Measurements from ENCODE around the gene CATSPERZ. TPM values are rescaled to one million over a fixed set of nuclear protein-coding genes. Genes with fewer than 3 reads are reported as not detected.

CATSPERZ gene
- total and polyA plus RNA-seq, 2 of the 8 experiments (the other 6 are each of a cell fraction or from before 2014, with no cell fraction given), result 0.77 TPM; not detected in 1

- no peak for TF ChIP-seq GTF2F1 (IDR thresholded peaks at IDR 0.05; ENCODE audit: borderline replicate concordance, low read depth, low read length)
- TF ChIP-seq, protein P1, sequence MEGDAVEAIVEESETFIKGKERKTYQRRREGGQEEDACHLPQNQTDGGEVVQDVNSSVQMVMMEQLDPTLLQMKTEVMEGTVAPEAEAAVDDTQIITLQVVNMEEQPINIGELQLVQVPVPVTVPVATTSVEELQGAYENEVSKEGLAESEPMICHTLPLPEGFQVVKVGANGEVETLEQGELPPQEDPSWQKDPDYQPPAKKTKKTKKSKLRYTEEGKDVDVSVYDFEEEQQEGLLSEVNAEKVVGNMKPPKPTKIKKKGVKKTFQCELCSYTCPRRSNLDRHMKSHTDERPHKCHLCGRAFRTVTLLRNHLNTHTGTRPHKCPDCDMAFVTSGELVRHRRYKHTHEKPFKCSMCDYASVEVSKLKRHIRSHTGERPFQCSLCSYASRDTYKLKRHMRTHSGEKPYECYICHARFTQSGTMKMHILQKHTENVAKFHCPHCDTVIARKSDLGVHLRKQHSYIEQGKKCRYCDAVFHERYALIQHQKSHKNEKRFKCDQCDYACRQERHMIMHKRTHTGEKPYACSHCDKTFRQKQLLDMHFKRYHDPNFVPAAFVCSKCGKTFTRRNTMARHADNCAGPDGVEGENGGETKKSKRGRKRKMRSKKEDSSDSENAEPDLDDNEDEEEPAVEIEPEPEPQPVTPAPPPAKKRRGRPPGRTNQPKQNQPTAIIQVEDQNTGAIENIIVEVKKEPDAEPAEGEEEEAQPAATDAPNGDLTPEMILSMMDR (IDR thresholded peaks at IDR 0.05; ENCODE audit: control extremely low read depth in 1 of 3, insufficient read depth in 1 of 3, low read depth in 1 of 3, low read length in 3 of 3), result no peak
Measured at GRCh38 chr11:64285885-64286800, 14.0 kb upstream of the CATSPERZ start (continued).
